Measurements from ENCODE around the gene CNIH4.
A peak's percentile ranks its signal among the peaks of the same experiment; 100 is the strongest.

The CNIH4 gene

GRCh38 chr1:224377676-224378006 is 21.0 kb downstream of the CNIH4 start:
- Histone ChIP-seq H3K36me3 (ENCODE audit: control insufficient read depth in 1 of 2, insufficient read depth in 2 of 2, low read length in 2 of 2) (peaks cover 7 to 21% of the 10 kb centered on the region in 2 experiments), H3K27me3 (ENCODE audit: insufficient read depth, low read length) (no peaks in the 10 kb centered on the region), H3K4ac (ENCODE audit: low read depth, low read length) (no peak overlapping the region), H4K12ac (ENCODE audit: low read depth, low read length) (no peak overlapping the region), H2BK120ac (ENCODE audit: insufficient read depth, low read length, poor library complexity) (no peak overlapping the region), H3K4me3 (ENCODE audit: low read depth, low read length) (no peak overlapping the region), H3K9ac (ENCODE audit: low read length) (no peak overlapping the region), H3K14ac (ENCODE audit: low read length) (no peak overlapping the region), H3K27ac (ENCODE audit: low read depth, low read length) (no peak overlapping the region), H3K79me1 (ENCODE audit: low read length) (no peaks in the 10 kb centered on the region), H2AK5ac (ENCODE audit: low read length) (no peak overlapping the region), H2BK12ac (ENCODE audit: low read length) (no peak overlapping the region), H4K8ac (ENCODE audit: low read depth, low read length) (no peak overlapping the region), H3K18ac (ENCODE audit: low read length) (no peak overlapping the region), H2AFZ (ENCODE audit: insufficient read depth, low read length, poor library complexity) (no peak overlapping the region), H3K4me1 (ENCODE audit: control insufficient read depth in 1 of 2, insufficient read depth in 2 of 2, low read length in 2 of 2) (peaks cover 4% of the 10 kb centered on the region in 2 experiments), H4K91ac (ENCODE audit: low read depth, low read length) (no peak overlapping the region), H2BK5ac (ENCODE audit: low read depth, low read length, poor library complexity) (no peak overlapping the region), H3K9me3 (ENCODE audit: insufficient read depth, low read depth, low read length) (no peaks in the 10 kb centered on the region), H3K23ac (ENCODE audit: low read length) (no peak overlapping the region), H3K4me2 (ENCODE audit: low read length) (no peak overlapping the region), H3K79me2 (ENCODE audit: control insufficient read depth, insufficient read depth, low read length, poor library complexity) (no peaks in the 10 kb centered on the region)
- no CpG with 5 or more reads among the region's 2 CpGs for WGBS (ENCODE audit: extremely low coverage, insufficient coverage, insufficient read length)
- peak; percentile 41 to 58 for DNase-seq

DNA sequence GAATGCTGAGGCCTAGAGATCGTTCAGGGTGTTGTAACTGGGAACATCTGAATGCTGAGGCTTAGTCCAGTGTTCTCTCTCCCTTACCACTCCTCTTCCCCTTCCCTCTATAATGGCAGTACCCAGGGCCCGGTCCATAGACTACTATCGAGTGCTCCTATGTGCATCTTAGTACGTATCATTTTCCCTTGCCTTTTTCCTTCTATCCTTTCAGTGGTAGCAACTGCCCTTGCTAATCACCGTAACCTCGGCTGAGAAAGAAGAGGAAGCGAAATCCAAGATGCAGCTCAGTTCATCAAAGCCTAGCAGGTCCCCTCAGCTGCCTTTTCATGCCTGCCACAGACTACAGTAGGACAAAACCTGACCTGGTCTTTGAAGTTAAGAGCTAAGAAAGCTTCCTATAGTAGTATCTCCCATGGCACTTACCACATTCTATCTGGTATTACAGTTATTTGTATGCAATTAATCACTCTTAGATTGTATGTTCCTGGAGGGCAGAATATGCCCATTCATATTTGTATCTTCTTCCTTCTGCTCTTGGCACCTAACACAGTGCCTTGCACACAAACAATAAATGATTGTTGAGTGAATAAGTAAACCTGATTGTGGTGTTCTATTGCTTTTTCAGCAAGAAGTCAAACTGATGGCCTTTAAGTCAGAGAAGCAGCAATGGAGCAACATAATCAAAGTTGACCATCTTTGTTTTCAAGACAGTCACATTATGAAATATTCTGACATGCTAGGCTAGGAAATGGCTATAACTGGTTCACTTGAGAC is 22.4 kb downstream of the CNIH4 start:
- no peak overlapping the region for H4K12ac ChIP-seq (ENCODE audit: low read depth, low read length)
- H3K79me1 ChIP-seq (ENCODE audit: low read length): no peaks in the 10 kb centered on the region
- no peak overlapping the region for H3K14ac ChIP-seq (ENCODE audit: low read length)
- H2BK5ac ChIP-seq (ENCODE audit: low read depth, low read length, poor library complexity): no peak overlapping the region
- H3K18ac ChIP-seq (ENCODE audit: low read length): no peak overlapping the region
- no peak overlapping the region for H3K4me2 ChIP-seq (ENCODE audit: low read length)
- H3K23ac ChIP-seq (ENCODE audit: low read length): no peak overlapping the region
- no peak overlapping the region for H3K4ac ChIP-seq (ENCODE audit: low read depth, low read length)
- no peaks in the 10 kb centered on the region for H3K9me3 ChIP-seq (ENCODE audit: insufficient read depth, low read depth, low read length)
- H3K27ac ChIP-seq (ENCODE audit: low read depth, low read length): no peak overlapping the region
- no peak overlapping the region for H4K8ac ChIP-seq (ENCODE audit: low read depth, low read length)
- DNase-seq: no peak
- H3K79me2 ChIP-seq (ENCODE audit: control insufficient read depth, insufficient read depth, low read length, poor library complexity): no peaks in the 10 kb centered on the region
- no peak overlapping the region for H2AFZ ChIP-seq (ENCODE audit: insufficient read depth, low read length, poor library complexity)
- H2BK12ac ChIP-seq (ENCODE audit: low read length): no peak overlapping the region
- peaks cover 3 to 18% of the 10 kb centered on the region in 2 experiments for H3K36me3 ChIP-seq (ENCODE audit: control insufficient read depth in 1 of 2, insufficient read depth in 2 of 2, low read length in 2 of 2)
- H4K91ac ChIP-seq (ENCODE audit: low read depth, low read length): no peak overlapping the region
- H3K4me3 ChIP-seq (ENCODE audit: low read depth, low read length): no peak overlapping the region
- no peak overlapping the region for H2BK120ac ChIP-seq (ENCODE audit: insufficient read depth, low read length, poor library complexity)
- WGBS (ENCODE audit: extremely low coverage, insufficient coverage, insufficient read length): no CpG with 5 or more reads among the region's 7 CpGs
- peaks cover 4% of the 10 kb centered on the region in 2 experiments for H3K4me1 ChIP-seq (ENCODE audit: control insufficient read depth in 1 of 2, insufficient read depth in 2 of 2, low read length in 2 of 2)
- no peaks in the 10 kb centered on the region for H3K27me3 ChIP-seq (ENCODE audit: insufficient read depth, low read length)
- H3K9ac ChIP-seq (ENCODE audit: low read length): no peak overlapping the region
- H2AK5ac ChIP-seq (ENCODE audit: low read length): no peak overlapping the region

DNA sequence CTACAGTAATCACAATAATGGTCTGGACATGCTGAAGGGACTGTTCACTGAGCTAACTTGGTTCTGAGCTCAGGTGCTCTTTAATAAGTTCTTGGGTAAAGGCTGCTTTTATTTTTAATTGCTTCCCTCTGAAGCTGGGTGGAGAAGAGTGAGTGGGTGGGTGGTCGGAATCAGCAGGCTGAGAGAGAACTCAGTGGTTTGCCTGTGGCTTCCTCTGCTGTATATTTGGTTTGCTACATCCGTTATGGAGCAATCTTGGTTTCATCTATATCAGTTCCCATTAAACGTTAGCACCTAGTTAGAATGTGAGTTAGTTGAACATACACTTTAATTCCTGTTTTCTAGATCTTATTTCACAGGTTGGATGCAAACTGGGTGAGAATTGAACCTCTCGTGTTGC is 23.3 kb downstream of the CNIH4 start:
- no peak overlapping the region for H4K91ac ChIP-seq (ENCODE audit: low read depth, low read length)
- no peak overlapping the region for H3K4me2 ChIP-seq (ENCODE audit: low read length)
- H3K27ac ChIP-seq (ENCODE audit: low read depth, low read length): no peak overlapping the region
- WGBS (ENCODE audit: extremely low coverage, insufficient coverage, insufficient read length): no CpG with 5 or more reads among the region's 4 CpGs
- DNase-seq: no peak
- no peak overlapping the region for H3K23ac ChIP-seq (ENCODE audit: low read length)
- no peak overlapping the region for H3K4me3 ChIP-seq (ENCODE audit: low read depth, low read length)
- no peaks in the 10 kb centered on the region for H3K79me2 ChIP-seq (ENCODE audit: control insufficient read depth, insufficient read depth, low read length, poor library complexity)
- H3K9me3 ChIP-seq (ENCODE audit: insufficient read depth, low read depth, low read length): no peaks in the 10 kb centered on the region
- no peak overlapping the region for H2AFZ ChIP-seq (ENCODE audit: insufficient read depth, low read length, poor library complexity)
- H3K4ac ChIP-seq (ENCODE audit: low read depth, low read length): no peak overlapping the region
- H3K18ac ChIP-seq (ENCODE audit: low read length): no peak overlapping the region
- H3K36me3 ChIP-seq (ENCODE audit: control insufficient read depth in 1 of 2, insufficient read depth in 2 of 2, low read length in 2 of 2): peaks cover 0 to 16% of the 10 kb centered on the region in 2 experiments
- no peak overlapping the region for H2AK5ac ChIP-seq (ENCODE audit: low read length)
- no peak overlapping the region for H4K8ac ChIP-seq (ENCODE audit: low read depth, low read length)
- no peak overlapping the region for H2BK120ac ChIP-seq (ENCODE audit: insufficient read depth, low read length, poor library complexity)
- H3K27me3 ChIP-seq (ENCODE audit: insufficient read depth, low read length): no peaks in the 10 kb centered on the region
- H2BK12ac ChIP-seq (ENCODE audit: low read length): no peak overlapping the region
- peaks cover 2% of the 10 kb centered on the region in 2 experiments for H3K4me1 ChIP-seq (ENCODE audit: control insufficient read depth in 1 of 2, insufficient read depth in 2 of 2, low read length in 2 of 2)
- H3K9ac ChIP-seq (ENCODE audit: low read length): no peak overlapping the region
- H3K79me1 ChIP-seq (ENCODE audit: low read length): no peaks in the 10 kb centered on the region
- no peak overlapping the region for H2BK5ac ChIP-seq (ENCODE audit: low read depth, low read length, poor library complexity)
- H4K12ac ChIP-seq (ENCODE audit: low read depth, low read length): no peak overlapping the region
- H3K14ac ChIP-seq (ENCODE audit: low read length): no peak overlapping the region

- no peak overlapping the region for H3K14ac ChIP-seq (ENCODE audit: low read length)
- H2BK120ac ChIP-seq (ENCODE audit: insufficient read depth, low read length, poor library complexity): no peak overlapping the region
- H3K79me1 ChIP-seq (ENCODE audit: low read length): no peaks in the 10 kb centered on the region
- H2BK5ac ChIP-seq (ENCODE audit: low read depth, low read length, poor library complexity): no peak overlapping the region
- no peak overlapping the region for H3K4ac ChIP-seq (ENCODE audit: low read depth, low read length)
- H4K8ac ChIP-seq (ENCODE audit: low read depth, low read length): no peak overlapping the region
- no peaks in the 10 kb centered on the region for H3K27me3 ChIP-seq (ENCODE audit: insufficient read depth, low read length)
- H4K91ac ChIP-seq (ENCODE audit: low read depth, low read length): no peak overlapping the region
- no CpG with 5 or more reads among the region's 4 CpGs for WGBS (ENCODE audit: extremely low coverage, insufficient coverage, insufficient read length)
- H3K27ac ChIP-seq (ENCODE audit: low read depth, low read length): no peak overlapping the region
- no peak overlapping the region for H2AK5ac ChIP-seq (ENCODE audit: low read length)
- H3K4me3 ChIP-seq (ENCODE audit: low read depth, low read length): no peak overlapping the region
- H3K4me2 ChIP-seq (ENCODE audit: low read length): no peak overlapping the region
- no peak overlapping the region for H2BK12ac ChIP-seq (ENCODE audit: low read length)
- no peak overlapping the region for H2AFZ ChIP-seq (ENCODE audit: insufficient read depth, low read length, poor library complexity)
- H4K12ac ChIP-seq (ENCODE audit: low read depth, low read length): no peak overlapping the region
- peaks cover 0 to 5% of the 10 kb centered on the region in 2 experiments for H3K36me3 ChIP-seq (ENCODE audit: control insufficient read depth in 1 of 2, insufficient read depth in 2 of 2, low read length in 2 of 2)
- no peak overlapping the region for H3K23ac ChIP-seq (ENCODE audit: low read length)
- no peaks in the 10 kb centered on the region for H3K79me2 ChIP-seq (ENCODE audit: control insufficient read depth, insufficient read depth, low read length, poor library complexity)
- no peaks in the 10 kb centered on the region for H3K9me3 ChIP-seq (ENCODE audit: insufficient read depth, low read depth, low read length)
- DNase-seq: no peak
- no peak overlapping the region for H3K9ac ChIP-seq (ENCODE audit: low read length)
- no peak overlapping the region for H3K18ac ChIP-seq (ENCODE audit: low read length)
- H3K4me1 ChIP-seq (ENCODE audit: control insufficient read depth in 1 of 2, insufficient read depth in 2 of 2, low read length in 2 of 2): no peaks in the 10 kb centered on the region
Observed at GRCh38 chr1:224381880-224382548, 25.3 kb downstream of the CNIH4 start.
